Natural killer cell treated with Interleukin-12 subunit alpha and Interleukin-12 subunit beta and Interleukin-15 and Interleukin-18, amount 100 ng/mL, for 72 hours (primary cell): ENCODE results near the gene REG3G. TPM values are rescaled to one million over a fixed set of nuclear protein-coding genes. Genes with fewer than 3 reads are reported as not detected.

ENCODE experiments used
- ATAC-seq, 2 donors: fragments of 150-1000 bp; cut with Tn5 transposase in 1 of 2; sonication (Bioruptor Pico), chemical (Tn5 transposase) in 1 of 2; 2 replicates each; pipeline ENCODE4 v1.10.0; 2021
- DNase-seq: peaks from one replicate; pipeline ENCODE4 v3.0.0; 2022; ENCODE audit warnings: low spot score
- H3K27ac Mint-ChIP-seq, 2 donors: 1 replicate in 1 of 2; 2 replicates in 1 of 2; pipeline ENCODE4 v1.8.0; 2022; ENCODE audit warnings: mixed read lengths in 2 of 2, mild to moderate bottlenecking in 1 of 2, moderate library complexity in 1 of 2
- H3K27me3 Mint-ChIP-seq, 2 donors: 1 replicate in 1 of 2; 2 replicates in 1 of 2; pipeline ENCODE4 v1.8.0; 2022; ENCODE audit warnings: mixed read lengths in 2 of 2
- H3K36me3 Mint-ChIP-seq: one replicate; pipeline ENCODE4 v1.8.0; 2022; ENCODE audit warnings: mixed read lengths
- H3K4me1 Mint-ChIP-seq, 2 donors: 1 replicate in 1 of 2; 2 replicates in 1 of 2; pipeline ENCODE4 v1.8.0; 2022; ENCODE audit warnings: low read depth in 2 of 2, mixed read lengths in 2 of 2, mild to moderate bottlenecking in 1 of 2
- H3K4me3 Mint-ChIP-seq: one replicate; pipeline ENCODE4 v1.8.0; 2022; ENCODE audit warnings: mixed read lengths
- H3K9me3 Mint-ChIP-seq: 2 replicates; pipeline ENCODE4 v1.8.0; 2022; ENCODE audit warnings: mixed read lengths
- total RNA-seq, 2 donors: library from RNA; stranded (reverse); gene quantifications; one replicate each; pipeline ENCODE4 v1.2.3, GENCODE V29; 2022

The REG3G gene
- total RNA-seq = not detected

- Mint-ChIP-seq H3K27me3 (no peaks in the 10 kb centered on the region), H3K4me3 (no peak within 1 kb of the TSS), H3K27ac (no peak within 1 kb of the TSS), H3K4me1 (no peaks in the 10 kb centered on the region), H3K36me3 (peaks cover 9% of the 10 kb centered on the region), H3K9me3 (peaks cover 7% of the 10 kb centered on the region)
- DNase-seq (no peak), ATAC-seq (no peak)
Measured at GRCh38 chr2:79025421-79025820, at the start of gene REG3G. TSS of gene REG3G (plus strand) at chr2:79025702. CDS start at chr2:79026094, 392 bp downstream.

DNA sequence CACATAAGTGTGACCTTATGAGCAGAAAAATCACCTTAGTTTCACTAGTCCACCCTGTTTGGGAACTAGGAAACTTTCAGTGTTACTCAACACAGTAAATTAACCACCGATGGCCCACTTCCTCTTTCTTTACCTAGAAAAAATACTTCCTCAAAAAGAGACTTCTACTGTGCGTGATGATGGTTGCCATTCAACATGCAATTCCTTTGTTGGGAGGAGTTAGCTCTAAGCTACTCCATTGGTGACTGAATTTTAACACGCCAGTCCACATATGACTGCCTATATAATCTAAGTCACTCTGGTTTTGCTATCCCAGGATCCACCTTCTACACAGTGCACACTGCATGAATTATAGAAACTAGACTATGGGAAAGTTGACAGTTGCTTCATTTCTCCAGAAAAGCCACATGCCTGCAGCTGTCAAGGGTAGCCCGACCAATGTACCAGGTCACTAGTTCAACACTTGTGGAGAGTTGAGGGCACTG is 47.8 kb upstream of the REG3G start:
- no peaks in the 10 kb centered on the region for H3K4me1 Mint-ChIP-seq
- H3K27me3 Mint-ChIP-seq = no peaks in the 10 kb centered on the region
- H3K36me3 Mint-ChIP-seq = no peaks in the 10 kb centered on the region
- no peak overlapping the region for H3K4me3 Mint-ChIP-seq
- H3K9me3 Mint-ChIP-seq = peaks cover 5% of the 10 kb centered on the region
- ATAC-seq (no peak), DNase-seq (no peak)
- no peak overlapping the region for H3K27ac Mint-ChIP-seq

GRCh38 chr2:78978340-78978739 is 47.2 kb upstream of the REG3G start:
- H3K9me3 Mint-ChIP-seq = peaks cover 3% of the 10 kb centered on the region
- H3K4me1 Mint-ChIP-seq = no peaks in the 10 kb centered on the region
- no peak overlapping the region for H3K4me3 Mint-ChIP-seq
- no peaks in the 10 kb centered on the region for H3K36me3 Mint-ChIP-seq
- no peaks in the 10 kb centered on the region for H3K27me3 Mint-ChIP-seq
- no peak overlapping the region for H3K27ac Mint-ChIP-seq
- DNase-seq (no peak), ATAC-seq (no peak)

DNA sequence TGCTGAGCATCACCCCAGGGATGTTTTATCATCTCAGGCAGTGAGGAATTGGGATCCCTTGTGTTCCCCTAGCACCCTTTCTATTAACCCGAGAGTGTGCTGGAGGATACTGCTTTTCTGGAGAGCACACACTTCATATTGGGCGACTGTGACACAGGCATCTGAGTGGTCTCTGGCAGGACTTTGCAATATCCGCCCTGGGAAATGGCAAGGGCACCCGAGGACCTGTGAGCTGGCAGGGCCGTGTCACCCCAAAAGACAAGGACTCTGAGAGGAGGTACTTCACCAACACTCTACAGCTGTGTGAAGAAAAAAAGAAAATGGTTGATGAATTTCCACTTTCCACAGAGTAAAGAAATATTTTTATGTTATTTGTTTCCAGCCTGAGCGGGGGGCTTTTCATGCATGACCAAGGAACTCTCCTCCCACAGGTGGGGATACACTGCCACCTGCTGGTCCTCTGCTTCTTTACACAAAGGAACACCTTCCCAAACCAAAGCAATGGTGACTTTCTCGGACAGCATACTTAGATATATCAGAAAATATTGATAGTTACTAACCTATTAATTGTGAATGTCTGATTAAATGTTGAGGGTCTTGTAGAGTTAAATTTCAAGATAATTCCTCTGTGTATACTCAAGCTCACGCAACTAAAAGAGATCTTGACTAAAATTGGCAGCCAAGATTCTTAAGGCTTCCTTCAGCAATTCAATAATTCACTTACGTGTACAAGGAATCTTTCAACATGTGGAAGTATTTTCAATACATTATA is 45.9 kb upstream of the REG3G start:
- no peak overlapping the region for H3K27ac Mint-ChIP-seq
- DNase-seq (no peak), ATAC-seq (no peak)
- no peak overlapping the region for H3K4me3 Mint-ChIP-seq
- H3K9me3 Mint-ChIP-seq = peaks cover 6% of the 10 kb centered on the region
- H3K27me3 Mint-ChIP-seq = no peaks in the 10 kb centered on the region
- H3K36me3 Mint-ChIP-seq = no peaks in the 10 kb centered on the region
- H3K4me1 Mint-ChIP-seq = no peaks in the 10 kb centered on the region

- H3K27me3 Mint-ChIP-seq = no peaks in the 10 kb centered on the region
- no peaks in the 10 kb centered on the region for H3K36me3 Mint-ChIP-seq
- H3K9me3 Mint-ChIP-seq = peaks cover 6% of the 10 kb centered on the region
- H3K4me3 Mint-ChIP-seq = no peak overlapping the region
- DNase-seq (no peak), ATAC-seq (no peak)
- H3K4me1 Mint-ChIP-seq = no peaks in the 10 kb centered on the region
- no peak overlapping the region for H3K27ac Mint-ChIP-seq
Measured at GRCh38 chr2:78980152-78980465, 45.4 kb upstream of the REG3G start.

DNA sequence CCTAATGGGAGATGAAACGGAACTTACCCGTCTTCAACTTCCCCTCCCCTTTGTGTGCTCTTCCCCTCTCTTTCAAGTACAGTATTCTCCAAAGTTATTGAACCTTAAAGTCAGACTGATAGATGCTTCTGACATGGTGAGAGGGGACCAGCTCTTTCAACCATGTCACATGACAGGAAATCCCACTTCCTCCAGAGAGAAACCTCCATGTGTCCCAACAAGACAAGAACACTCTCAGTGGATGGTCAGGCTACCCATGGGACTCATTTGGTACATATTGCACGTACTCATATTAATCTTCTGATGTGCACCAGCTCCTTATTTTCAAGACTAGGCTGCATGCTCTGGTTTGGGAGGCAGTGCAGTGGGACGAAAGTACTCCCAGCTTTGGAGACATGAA is 44.6 kb upstream of the REG3G start:
- peaks cover 6% of the 10 kb centered on the region for H3K9me3 Mint-ChIP-seq
- H3K4me1 Mint-ChIP-seq = no peaks in the 10 kb centered on the region
- DNase-seq (no peak), ATAC-seq (no peak)
- no peaks in the 10 kb centered on the region for H3K27me3 Mint-ChIP-seq
- H3K36me3 Mint-ChIP-seq = no peaks in the 10 kb centered on the region
- H3K4me3 Mint-ChIP-seq = no peak overlapping the region
- no peak overlapping the region for H3K27ac Mint-ChIP-seq

GRCh38 chr2:78982638-78983330 is 42.7 kb upstream of the REG3G start:
- H3K36me3 Mint-ChIP-seq = no peaks in the 10 kb centered on the region
- H3K4me3 Mint-ChIP-seq = no peak overlapping the region
- peaks cover 6% of the 10 kb centered on the region for H3K9me3 Mint-ChIP-seq
- DNase-seq = no peak
- H3K27me3 Mint-ChIP-seq = no peaks in the 10 kb centered on the region
- no peak overlapping the region for H3K27ac Mint-ChIP-seq
- H3K4me1 Mint-ChIP-seq = no peaks in the 10 kb centered on the region
- no peak for ATAC-seq

DNA sequence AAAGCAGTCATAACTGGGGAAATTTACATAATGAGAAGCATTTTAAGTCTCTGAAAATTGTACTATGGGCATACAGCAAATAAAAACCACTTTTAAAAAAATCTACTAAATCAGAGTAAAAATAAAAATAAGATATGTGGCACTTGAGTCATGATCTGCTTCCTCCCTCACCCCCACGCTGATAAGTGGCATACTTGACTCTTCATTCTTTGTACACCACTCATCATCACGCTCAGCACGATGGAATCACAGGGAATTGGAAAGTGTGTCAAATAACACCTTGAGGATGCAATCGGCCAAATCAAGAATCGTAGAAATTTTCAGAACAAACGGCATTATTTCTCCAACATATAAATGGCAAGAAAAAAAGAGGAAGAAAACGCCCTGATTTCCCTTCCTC is 41.1 kb upstream of the REG3G start:
- Mint-ChIP-seq H3K36me3 (no peaks in the 10 kb centered on the region), H3K27me3 (no peaks in the 10 kb centered on the region), H3K9me3 (peaks cover 6% of the 10 kb centered on the region), H3K4me1 (no peaks in the 10 kb centered on the region), H3K4me3 (no peak overlapping the region), H3K27ac (no peak overlapping the region)
- DNase-seq (no peak), ATAC-seq (no peak)

DNA sequence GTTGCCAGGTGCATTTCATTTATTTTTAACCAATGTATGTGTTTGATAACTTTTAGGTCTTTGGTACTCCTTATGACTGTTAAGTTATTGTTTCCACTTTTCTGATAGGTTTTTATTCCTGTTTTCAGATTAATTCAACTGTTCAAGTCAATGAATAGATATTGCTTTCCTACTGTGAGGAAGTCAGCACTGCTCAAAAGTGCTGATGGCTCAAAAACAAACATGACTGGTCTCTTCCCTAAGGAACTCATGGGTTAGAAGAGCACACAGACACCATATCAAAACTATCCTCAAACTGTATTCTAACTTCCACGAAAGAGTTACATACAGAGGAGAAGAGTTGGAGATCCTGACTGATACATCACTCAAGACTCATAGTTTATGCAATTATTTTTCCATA is 39.9 kb upstream of the REG3G start:
- ATAC-seq = no peak

DNA sequence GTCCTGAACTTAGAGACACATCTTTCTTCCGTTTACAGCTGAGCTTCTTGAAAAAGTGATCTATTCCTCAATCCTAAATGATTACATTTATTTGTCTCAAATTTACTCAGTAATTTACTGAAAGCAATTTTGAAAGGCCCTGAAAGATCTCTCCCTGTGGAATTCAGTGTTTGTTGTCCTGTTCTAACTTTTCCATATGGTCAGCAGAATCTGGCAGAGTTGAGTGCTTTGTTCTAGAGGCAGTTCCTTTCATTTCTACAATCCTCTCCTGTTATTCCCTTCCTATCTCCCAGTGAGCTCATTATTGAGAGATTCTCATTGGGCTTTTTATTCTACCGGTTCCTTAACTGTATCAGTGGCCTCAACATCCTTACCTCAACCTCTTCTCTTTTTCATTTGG is 36.5 kb upstream of the REG3G start:
- Mint-ChIP-seq H3K4me3 (no peak overlapping the region), H3K27ac (no peak overlapping the region), H3K4me1 (no peaks in the 10 kb centered on the region), H3K36me3 (peaks cover 15% of the 10 kb centered on the region), H3K9me3 (peaks cover 6% of the 10 kb centered on the region), H3K27me3 (peaks cover 10 to 14% of the 10 kb centered on the region in 2 donors)
- no peak for ATAC-seq
- no peak for DNase-seq

More for the DNA sequence above, 39.9 kb upstream of the REG3G start:
- Mint-ChIP-seq H3K27ac (no peak overlapping the region), H3K4me3 (no peak overlapping the region), H3K4me1 (no peaks in the 10 kb centered on the region), H3K27me3 (no peaks in the 10 kb centered on the region), H3K36me3 (no peaks in the 10 kb centered on the region), H3K9me3 (peaks cover 6% of the 10 kb centered on the region)
- no peak for DNase-seq

GRCh38 chr2:78992451-78992806 is 33.1 kb upstream of the REG3G start:
- ATAC-seq (no peak), DNase-seq (no peak)
- H3K4me1 Mint-ChIP-seq = no peaks in the 10 kb centered on the region
- H3K27ac Mint-ChIP-seq = no peak overlapping the region
- H3K27me3 Mint-ChIP-seq = peaks cover 15 to 21% of the 10 kb centered on the region in 2 donors
- peaks cover 20% of the 10 kb centered on the region for H3K36me3 Mint-ChIP-seq
- H3K4me3 Mint-ChIP-seq = no peak overlapping the region
- H3K9me3 Mint-ChIP-seq = peaks cover 10% of the 10 kb centered on the region

GRCh38 chr2:78992807-78993517 is 32.5 kb upstream of the REG3G start:
- no peaks in the 10 kb centered on the region for H3K4me1 Mint-ChIP-seq
- H3K27me3 Mint-ChIP-seq = peaks cover 15 to 21% of the 10 kb centered on the region in 2 donors
- DNase-seq (no peak), ATAC-seq (no peak)
- H3K27ac Mint-ChIP-seq = no peak overlapping the region
- H3K9me3 Mint-ChIP-seq = peaks cover 10% of the 10 kb centered on the region
- H3K4me3 Mint-ChIP-seq = no peak overlapping the region
- peaks cover 20% of the 10 kb centered on the region for H3K36me3 Mint-ChIP-seq

DNA sequence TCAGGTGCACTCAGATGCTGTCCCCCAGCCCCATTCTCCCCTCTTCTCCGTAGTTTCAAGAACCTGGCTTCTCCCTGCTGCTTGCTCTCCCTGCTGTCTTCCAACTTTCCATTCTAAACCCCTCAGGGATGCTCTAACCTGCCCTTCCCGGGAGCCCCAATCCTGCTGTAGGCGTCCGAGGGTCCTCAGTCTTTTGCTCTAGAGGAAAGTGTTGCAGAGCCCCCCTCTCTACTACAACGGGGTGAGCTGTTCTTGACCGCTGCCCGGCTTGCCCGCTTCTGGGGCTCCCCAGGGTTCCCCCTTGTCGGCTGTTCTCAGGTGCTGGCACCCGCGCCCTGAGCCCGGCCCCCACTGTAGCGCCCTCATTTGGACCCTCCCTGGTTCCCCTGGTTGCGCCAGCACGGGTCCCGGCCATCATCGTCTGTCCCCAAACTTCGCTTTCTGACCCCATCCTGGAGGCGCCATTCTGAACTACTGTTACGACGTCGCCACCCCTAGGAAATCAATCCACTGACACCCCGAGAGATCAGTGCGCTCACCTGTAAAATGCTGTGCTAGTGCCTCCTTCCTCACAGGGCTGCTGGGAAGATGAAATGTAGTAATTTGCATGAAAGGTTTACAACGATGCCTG is 31.9 kb upstream of the REG3G start:
- Mint-ChIP-seq H3K27me3 (peaks cover 15 to 21% of the 10 kb centered on the region in 2 donors), H3K27ac (no peak overlapping the region), H3K9me3 (peaks cover 10% of the 10 kb centered on the region), H3K4me3 (no peak overlapping the region), H3K36me3 (peaks cover 20% of the 10 kb centered on the region), H3K4me1 (no peaks in the 10 kb centered on the region)
- ATAC-seq = no peak
- DNase-seq = no peak

DNA sequence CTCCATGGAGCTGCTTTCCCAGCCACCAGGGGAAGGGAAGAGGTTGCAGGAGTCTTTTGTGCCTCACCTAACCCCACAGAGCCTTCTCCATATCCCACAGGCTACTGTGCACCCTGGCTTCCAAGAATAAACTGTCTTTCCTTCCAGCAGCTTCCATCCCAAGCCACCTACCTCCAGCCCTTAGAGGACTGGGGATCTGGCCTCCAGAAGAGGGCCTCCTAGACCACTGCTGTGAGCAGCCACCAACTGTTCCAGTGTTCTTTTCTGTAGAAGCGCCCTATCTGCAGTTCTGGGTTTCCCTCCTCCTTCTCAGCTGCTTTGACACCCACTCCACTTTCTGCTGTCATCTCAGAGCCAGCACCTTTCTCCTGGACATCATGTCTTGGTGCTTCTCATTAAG is 30.7 kb upstream of the REG3G start:
- no peak overlapping the region for H3K4me3 Mint-ChIP-seq
- no peak for ATAC-seq

More for the DNA sequence above, 30.7 kb upstream of the REG3G start:
- Mint-ChIP-seq H3K27ac (no peak overlapping the region), H3K36me3 (peaks cover 20% of the 10 kb centered on the region), H3K27me3 (peaks cover 15 to 21% of the 10 kb centered on the region in 2 donors), H3K9me3 (peaks cover 10% of the 10 kb centered on the region), H3K4me1 (no peaks in the 10 kb centered on the region)
- DNase-seq = no peak
